ENCODE results near the gene PGC. TPM values are rescaled to one million over a fixed set of nuclear protein-coding genes. Genes with fewer than 3 reads are reported as not detected.

PGC gene
- total RNA-seq, 1 experiment from 2014 or later = not detected

- no peaks in the 10 kb centered on the region for H3K27me3 ChIP-seq (ENCODE audit: insufficient read depth, low read length)
- H3K27ac Mint-ChIP-seq = peak overlapping the region in 1 of 3 experiments; percentile 31; a peak in 1 of 7 replicates
- no CpG with 5 or more reads among the region's 13 CpGs for WGBS (ENCODE audit: extremely low coverage, insufficient read length, low lambda C conversion rate)
- no peak for TF ChIP-seq CTCF (conservative IDR thresholded peaks at IDR 0.05)
- no peak overlapping the region for H3K4me2 ChIP-seq (ENCODE audit: insufficient read depth, insufficient read length, low read length)
- no peak overlapping the region for H2AK5ac ChIP-seq (ENCODE audit: insufficient read length, low read length)
- peaks cover 15% of the 10 kb centered on the region for H3K27me3 Mint-ChIP-seq (ENCODE audit: low read depth)
- no peaks in the 10 kb centered on the region for H3K4me1 ChIP-seq (ENCODE audit: insufficient read depth, low read length)
- no peak for DNase-seq
- H3K56ac ChIP-seq (ENCODE audit: insufficient read length, low read depth, low read length) = no peak overlapping the region
- no peak overlapping the region for H3K18ac ChIP-seq (ENCODE audit: insufficient read length, low read depth, low read length)
- no peak overlapping the region for H4K5ac ChIP-seq (ENCODE audit: insufficient read length, low read depth, low read length)
- H3K79me2 ChIP-seq (ENCODE audit: insufficient read depth, low read length) = no peaks in the 10 kb centered on the region
- H3K9me3 Mint-ChIP-seq = no peaks in the 10 kb centered on the region; a peak in 1 of 5 replicates
- no peak overlapping the region for H4K8ac ChIP-seq (replicated peaks; ENCODE audit: insufficient read length, low read depth, low read length)
- H3K23me2 ChIP-seq (ENCODE audit: insufficient read length, low read depth, low read length, poor library complexity, severe bottlenecking) = no peaks in the 10 kb centered on the region
- H3K4ac ChIP-seq (ENCODE audit: low read depth, low read length) = no peak overlapping the region
- H3K4me3 Mint-ChIP-seq = no peak overlapping the region
- no peak overlapping the region; the same call in 1 of the 2 replicates for H3K14ac ChIP-seq (ENCODE audit: insufficient read depth, low read length)
- H3K27ac ChIP-seq (ENCODE audit: insufficient read length, low read depth, low read length) = no peak overlapping the region
- no peak overlapping the region for H4K91ac ChIP-seq (ENCODE audit: insufficient read length, low read depth, low read length)
- peaks cover 5% of the 10 kb centered on the region in 2 experiments; a peak in 2 of 4 replicates for H3K4me1 Mint-ChIP-seq
- no peaks in the 10 kb centered on the region; a peak in 1 of 7 replicates for H3K36me3 Mint-ChIP-seq (ENCODE audit: insufficient read depth in 1 of 3, low read depth in 3 of 3)
- H2BK120ac ChIP-seq (ENCODE audit: low read depth, low read length, poor library complexity, severe bottlenecking) = no peak overlapping the region
- H3K9me3 ChIP-seq (ENCODE audit: control insufficient read depth, low read depth, low read length) = no peaks in the 10 kb centered on the region
- H3K9ac ChIP-seq (ENCODE audit: extremely low read depth, insufficient read length, low read length) = no peak overlapping the region
- no peak overlapping the region for H3T11ph ChIP-seq (ENCODE audit: low read length)
- H2BK15ac ChIP-seq (ENCODE audit: low read depth, low read length) = no peak overlapping the region
- no peak overlapping the region for H2BK20ac ChIP-seq (ENCODE audit: low read depth, low read length, poor library complexity, severe bottlenecking)
- H2BK5ac ChIP-seq (ENCODE audit: insufficient read length, low read length) = no peak overlapping the region
- H3K79me1 ChIP-seq (ENCODE audit: insufficient read depth, low read depth, low read length, poor library complexity, severe bottlenecking) = no peaks in the 10 kb centered on the region
- no peaks in the 10 kb centered on the region for H4K20me1 ChIP-seq (ENCODE audit: control insufficient read depth, insufficient read depth, insufficient read length)
- no peak overlapping the region for H3K23ac ChIP-seq (ENCODE audit: insufficient read length, low read depth, low read length)
- no peak overlapping the region for H2BK12ac ChIP-seq (ENCODE audit: insufficient read length, low read depth, low read length)
- no peak overlapping the region for H2AFZ ChIP-seq (ENCODE audit: low read length)
These were observed 12.1 kb upstream of the PGC start for GRCh38 chr6:41759106-41759904.

Measured in H9 (cell line).